Nephron (organoid): ENCODE measurements around the gene RFC4.
A peak's percentile ranks its signal among the peaks of the same experiment; 100 is the strongest.
"Not testable (repeated sequence)": the region's sequence is repeated elsewhere in the genome, so short reads cannot be mapped to it uniquely, and the experiment has no call there.

Experiments used
- H3K27ac Mint-ChIP-seq, 3 experiments: 2 replicates each; pipeline ENCODE4 v1.8.0; 2020; ENCODE audit warnings: mixed read lengths in 3 of 3, mild to moderate bottlenecking in 2 of 3, moderate library complexity in 1 of 3
- H3K27me3 Mint-ChIP-seq: 2 replicates; pipeline ENCODE4 v1.8.0; 2021; ENCODE audit warnings: low read depth, mild to moderate bottlenecking, moderate library complexity, mixed read lengths
- H3K36me3 Mint-ChIP-seq: 2 replicates; pipeline ENCODE4 v1.8.0; 2020; ENCODE audit warnings: low read depth, mixed read lengths
- H3K4me1 Mint-ChIP-seq: 2 replicates; pipeline ENCODE4 v1.8.0; 2020; ENCODE audit warnings: mixed read lengths
- H3K4me3 Mint-ChIP-seq, 3 experiments: 2 replicates each; pipeline ENCODE4 v1.8.0; 2020; ENCODE audit warnings: mild to moderate bottlenecking in 3 of 3, mixed read lengths in 3 of 3, moderate library complexity in 2 of 3
- H3K9me3 Mint-ChIP-seq: 2 replicates; pipeline ENCODE4 v1.8.0; 2020; ENCODE audit warnings: mixed read lengths
- TF ChIP-seq, protein P1 (sequence below), 3 experiments: fragments of 200-600 bp; sonication (generic); IDR thresholded peaks; one replicate each; pipeline ENCODE4 v1.5.0; 2021; ENCODE audit warnings: antibody characterized with exemption in 3 of 3; ENCODE audit not compliant: unreplicated experiment in 3 of 3

Gene RFC4

DNA sequence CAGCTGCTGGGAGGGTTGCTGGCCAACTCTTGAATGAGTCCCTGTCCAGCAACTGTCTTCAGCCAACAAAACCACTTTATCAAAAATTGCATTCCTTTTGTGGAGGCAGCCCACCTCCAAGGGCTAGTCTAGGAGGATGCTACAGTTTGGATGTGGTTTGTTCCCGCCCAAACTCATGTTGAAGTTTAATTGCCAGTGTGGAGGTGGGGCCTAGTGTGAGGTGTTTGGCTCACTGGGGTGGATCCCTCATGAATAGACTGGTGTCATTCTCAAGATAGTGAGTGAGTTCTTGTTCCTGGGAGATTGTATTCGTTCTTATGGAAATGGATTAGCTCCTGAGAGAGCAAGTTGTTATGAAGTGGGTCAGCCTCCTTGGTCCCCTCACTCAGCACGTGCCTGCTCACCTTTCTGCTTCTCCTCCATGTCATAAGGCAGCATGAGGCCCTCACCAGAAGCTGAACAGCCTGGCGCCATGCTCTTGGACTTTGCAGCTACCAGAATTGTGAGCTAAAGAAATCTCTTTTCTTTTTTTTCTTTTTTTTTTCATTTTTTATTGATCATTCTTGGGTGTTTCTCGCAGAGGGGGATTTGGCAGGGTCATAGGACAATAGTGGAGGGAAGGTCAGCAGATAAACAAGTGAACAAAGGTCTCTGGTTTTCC, 4.2 kb upstream of the RFC4 start:
- TF ChIP-seq, protein P1, sequence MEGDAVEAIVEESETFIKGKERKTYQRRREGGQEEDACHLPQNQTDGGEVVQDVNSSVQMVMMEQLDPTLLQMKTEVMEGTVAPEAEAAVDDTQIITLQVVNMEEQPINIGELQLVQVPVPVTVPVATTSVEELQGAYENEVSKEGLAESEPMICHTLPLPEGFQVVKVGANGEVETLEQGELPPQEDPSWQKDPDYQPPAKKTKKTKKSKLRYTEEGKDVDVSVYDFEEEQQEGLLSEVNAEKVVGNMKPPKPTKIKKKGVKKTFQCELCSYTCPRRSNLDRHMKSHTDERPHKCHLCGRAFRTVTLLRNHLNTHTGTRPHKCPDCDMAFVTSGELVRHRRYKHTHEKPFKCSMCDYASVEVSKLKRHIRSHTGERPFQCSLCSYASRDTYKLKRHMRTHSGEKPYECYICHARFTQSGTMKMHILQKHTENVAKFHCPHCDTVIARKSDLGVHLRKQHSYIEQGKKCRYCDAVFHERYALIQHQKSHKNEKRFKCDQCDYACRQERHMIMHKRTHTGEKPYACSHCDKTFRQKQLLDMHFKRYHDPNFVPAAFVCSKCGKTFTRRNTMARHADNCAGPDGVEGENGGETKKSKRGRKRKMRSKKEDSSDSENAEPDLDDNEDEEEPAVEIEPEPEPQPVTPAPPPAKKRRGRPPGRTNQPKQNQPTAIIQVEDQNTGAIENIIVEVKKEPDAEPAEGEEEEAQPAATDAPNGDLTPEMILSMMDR (IDR thresholded peaks at IDR 0.05; ENCODE audit: unreplicated experiment in 3 of 3), result no peak
- no peaks in the 10 kb centered on the region for H3K36me3 Mint-ChIP-seq
- H3K9me3 Mint-ChIP-seq, result no peaks in the 10 kb centered on the region
- H3K27me3 Mint-ChIP-seq, result peaks cover 11% of the 10 kb centered on the region
- no peak overlapping the region for H3K27ac Mint-ChIP-seq
- no peak overlapping the region for H3K4me3 Mint-ChIP-seq
- H3K4me1 Mint-ChIP-seq, result peaks cover 6% of the 10 kb centered on the region

DNA sequence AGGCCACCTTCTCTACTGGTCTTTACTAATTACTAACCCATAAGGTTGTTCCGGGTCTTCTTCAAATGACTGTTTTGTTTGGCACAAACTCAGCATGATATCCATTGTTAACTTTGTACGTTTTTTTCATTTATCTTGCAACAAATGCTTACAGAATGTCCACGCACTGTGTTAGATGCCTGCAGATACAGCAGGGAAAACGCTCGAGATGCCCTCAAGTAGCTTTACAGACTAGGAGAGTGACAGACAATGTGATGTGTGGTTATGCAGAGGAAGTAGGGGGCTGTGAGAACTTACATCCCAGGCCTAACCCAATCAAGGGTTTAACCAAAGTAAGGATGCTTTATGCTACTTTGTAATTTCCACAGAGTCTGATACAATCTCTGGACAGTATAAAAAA, 949 bp upstream of the RFC4 start:
- Mint-ChIP-seq H3K9me3 (no peaks in the 10 kb centered on the region), H3K4me1 (peaks cover 6% of the 10 kb centered on the region), H3K36me3 (peaks cover 9% of the 10 kb centered on the region), H3K27me3 (peaks cover 4% of the 10 kb centered on the region), H3K27ac (peak overlapping the region; percentile 77 to 91 (median 87)), H3K4me3 (peak overlapping the region; percentile 93 to 97 (median 96))
- TF ChIP-seq, protein P1 (IDR thresholded peaks at IDR 0.05; ENCODE audit: unreplicated experiment in 3 of 3), result no peak

DNA sequence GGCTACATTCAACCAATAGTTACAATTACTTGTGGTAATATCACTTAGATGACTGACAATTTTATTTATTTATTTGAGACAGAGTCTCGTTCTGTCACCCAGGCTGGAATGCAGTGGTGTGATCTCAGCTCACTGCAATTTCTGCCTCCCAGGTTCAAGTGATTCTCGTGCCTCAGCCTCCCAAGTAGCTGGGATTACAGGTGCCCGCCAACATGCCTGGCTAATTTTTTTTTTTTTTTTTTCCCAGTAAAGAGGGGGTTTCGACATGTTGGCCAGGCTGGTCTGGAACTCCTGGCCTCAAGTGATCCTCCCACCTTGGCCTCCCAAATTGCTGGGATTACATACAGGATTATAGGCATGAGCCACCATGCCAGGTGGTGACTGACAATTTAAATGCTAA, 2.8 kb downstream of the RFC4 start:
- not testable (repeated sequence) for H3K9me3 Mint-ChIP-seq, H3K4me3 Mint-ChIP-seq, H3K27ac Mint-ChIP-seq, H3K27me3 Mint-ChIP-seq, H3K4me1 Mint-ChIP-seq
- peaks cover 30% of the 10 kb centered on the region for H3K36me3 Mint-ChIP-seq

DNA sequence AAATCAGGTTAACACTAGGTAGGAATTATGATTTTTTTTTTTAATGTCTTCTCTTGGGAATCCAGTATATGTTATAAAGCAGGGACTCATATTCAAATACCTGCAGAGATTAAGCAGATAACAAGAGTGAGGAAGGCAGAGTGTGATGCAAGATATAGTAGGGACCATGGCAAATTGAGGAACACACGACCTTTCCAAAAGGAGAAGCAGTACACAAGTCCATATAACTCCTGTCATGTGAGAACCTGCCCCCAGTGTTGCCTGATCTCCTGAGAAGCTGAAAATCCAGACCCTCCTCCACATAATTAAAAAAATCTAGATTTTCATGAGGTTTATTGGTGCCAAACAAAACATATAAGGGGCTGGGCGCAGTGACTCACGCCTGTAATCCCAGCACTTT, 3.6 kb downstream of the RFC4 start:
- H3K36me3 Mint-ChIP-seq, result peaks cover 33% of the 10 kb centered on the region
- no peaks in the 10 kb centered on the region for H3K27me3 Mint-ChIP-seq
- H3K4me1 Mint-ChIP-seq, result peaks cover 6% of the 10 kb centered on the region
- peak overlapping the region; percentile 7 to 65 (median 9) for H3K4me3 Mint-ChIP-seq
- TF ChIP-seq, protein P1 (IDR thresholded peaks at IDR 0.05; ENCODE audit: unreplicated experiment in 3 of 3), result no peak
- no peaks in the 10 kb centered on the region for H3K9me3 Mint-ChIP-seq
- no peak overlapping the region for H3K27ac Mint-ChIP-seq

DNA sequence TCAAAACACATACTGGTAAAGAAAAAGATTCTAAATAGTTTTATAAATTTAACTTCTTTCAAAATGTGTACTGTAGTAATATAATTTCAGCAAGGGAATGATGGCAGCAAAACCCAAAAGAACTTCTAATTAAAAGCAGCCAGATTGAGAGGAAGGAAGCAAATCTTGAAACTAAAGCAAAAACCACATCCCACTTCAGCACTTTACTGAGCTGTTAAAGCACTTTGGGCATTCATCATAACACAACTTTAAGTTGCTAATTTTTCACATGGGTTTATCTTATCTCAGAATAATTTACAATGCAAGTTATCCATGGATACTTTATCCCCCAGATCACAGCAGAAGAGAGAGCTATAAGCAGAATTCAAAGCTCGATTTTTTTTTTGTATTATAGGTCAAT, 6.0 kb downstream of the RFC4 start:
- Mint-ChIP-seq H3K27me3 (no peaks in the 10 kb centered on the region), H3K27ac (no peak overlapping the region), H3K36me3 (peaks cover 45% of the 10 kb centered on the region), H3K4me1 (no peaks in the 10 kb centered on the region), H3K9me3 (no peaks in the 10 kb centered on the region), H3K4me3 (no peak overlapping the region)
- TF ChIP-seq, protein P1 (IDR thresholded peaks at IDR 0.05; ENCODE audit: unreplicated experiment in 3 of 3), result no peak

DNA sequence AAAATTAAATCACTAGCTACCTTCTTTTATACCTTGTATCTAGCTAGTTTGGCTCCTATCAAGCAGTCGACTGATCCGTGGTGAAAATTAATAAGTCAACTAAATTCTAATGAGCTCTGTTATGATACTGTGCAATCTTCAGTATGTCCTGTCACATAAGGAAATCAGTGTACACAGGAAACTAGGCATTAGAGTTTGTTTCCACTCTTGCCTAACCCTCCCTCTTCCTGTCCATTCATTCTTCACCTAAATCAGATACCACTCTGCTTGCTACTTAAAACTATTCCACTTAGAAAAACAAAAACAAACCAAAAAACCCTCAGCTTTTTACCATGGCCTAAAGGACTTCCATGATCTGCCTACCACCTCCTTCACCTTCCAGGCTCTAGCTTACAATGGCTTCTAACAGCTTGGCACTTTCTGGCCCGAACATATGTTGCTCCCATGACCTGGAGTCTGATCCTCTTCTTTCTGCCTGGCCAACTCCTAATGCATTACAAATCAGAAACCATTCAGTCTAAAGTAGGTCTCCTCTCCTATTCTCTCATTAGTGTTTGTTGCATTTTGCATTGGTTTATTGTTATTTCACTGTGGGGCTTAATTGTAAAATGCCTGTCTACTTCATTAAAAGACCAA, 7.9 kb downstream of the RFC4 start:
- TF ChIP-seq, protein P1 (IDR thresholded peaks at IDR 0.05; ENCODE audit: unreplicated experiment in 3 of 3), result no peak
- no peaks in the 10 kb centered on the region for H3K4me1 Mint-ChIP-seq
- H3K27me3 Mint-ChIP-seq, result no peaks in the 10 kb centered on the region

More for the DNA sequence above, 7.9 kb downstream of the RFC4 start:
- no peak overlapping the region for H3K4me3 Mint-ChIP-seq
- no peaks in the 10 kb centered on the region for H3K9me3 Mint-ChIP-seq
- no peak overlapping the region for H3K27ac Mint-ChIP-seq
- peaks cover 59% of the 10 kb centered on the region for H3K36me3 Mint-ChIP-seq
